ENCODE data around the gene CRX. TPM values are rescaled to one million over a fixed set of nuclear protein-coding genes. Genes with fewer than 3 reads are reported as not detected.

CRX gene
- total and polyA plus RNA-seq, 2 of the 13 experiments (the other 11 are each of a cell fraction or from before 2014, with no cell fraction given) = not detected

GRCh38 chr19:47779524-47780214, 42.1 kb upstream of the CRX start:
- Histone ChIP-seq H3K27me3 (ENCODE audit: control insufficient read depth in 1 of 2, insufficient read depth in 2 of 2, low read length in 2 of 2) (no peaks in the 10 kb centered on the region; a peak in 1 of 5 replicates), H3K4me1 (ENCODE audit: insufficient read depth, low read length) (peaks cover 36% of the 10 kb centered on the region), H3K9ac (ENCODE audit: insufficient read depth, low read depth, low read length) (peak overlapping the region; percentile 97; the same call in 1 of the 2 replicates), H2AFZ (ENCODE audit: low read length) (no peak overlapping the region), H3K27ac (ENCODE audit: extremely low read length, insufficient read depth, low read length) (no peak overlapping the region), H3K79me2 (ENCODE audit: insufficient read depth, low read length) (peaks cover 18% of the 10 kb centered on the region), H3K9me3 (ENCODE audit: low read length) (no peaks in the 10 kb centered on the region), H4K20me1 (ENCODE audit: insufficient read depth, low read length) (no peaks in the 10 kb centered on the region), H3K4me2 (ENCODE audit: low read depth, low read length) (peak overlapping the region; percentile 94), H3K36me3 (replicated peaks in 1 of 2; ENCODE audit: control insufficient read depth in 1 of 2, insufficient read depth in 2 of 2, low read length in 2 of 2) (peaks cover 0 to 22% of the 10 kb centered on the region in 2 experiments; a peak in 3 of 5 replicates), H3K4me3 (replicated peaks in 1 of 3; ENCODE audit: insufficient read depth in 1 of 3, low read depth in 2 of 3, low read length in 3 of 3) (peak overlapping the region; percentile 88 to 95 (median 93))
- in situ Hi-C loops (cut with HindIII; ENCODE audit: extremely low pct_ligation_motif_present, low pct_unique_long_range_greater_than_20kb) (no loop called here), intact Hi-C loops (cut with micrococcal nuclease; ENCODE audit: unreplicated experiment) (no loop called here)
- TF ChIP-seq ZBTB38 (CRISPR knock-in tag; IDR thresholded peaks at IDR 0.05) (peak; percentile 78), ZNF646 (CRISPR knock-in tag; IDR thresholded peaks at IDR 0.05) (no peak), ZNF460 (CRISPR knock-in tag; IDR thresholded peaks at IDR 0.05; ENCODE audit: borderline replicate concordance) (peak; percentile 42; the same call in 1 of the 2 replicates), MYC (CRISPR knock-in tag; IDR thresholded peaks at IDR 0.05; ENCODE audit: borderline replicate concordance) (peak; percentile 41; the same call in 1 of the 2 replicates), HDAC1 (CRISPR knock-in tag; IDR thresholded peaks at IDR 0.05) (0 out of 2 replicates have a peak, but pooled peaks have one; percentile 25), ZNF770 (CRISPR knock-in tag; IDR thresholded peaks at IDR 0.05) (peak; percentile 37; the same call in 1 of the 2 replicates), TOPORS (CRISPR knock-in tag; IDR thresholded peaks at IDR 0.05) (no peak)
- FAIRE-seq = no peak
- no peak for ATAC-seq
- BruUV-seq (replicated peaks) = no TSS peak
- CTCF ChIA-PET (ENCODE audit: low intra/inter-chr PET ratio, low total read pairs) = no interaction called here
- POLR2A ChIA-PET = no interaction called here
- DNase-seq (ENCODE audit: low spot score) = no peak
- 87% methylated on average over 24 of the region's 24 CpGs for WGBS (ENCODE audit: low lambda C conversion rate)

Data from HepG2 (cell line).